ENCODE data around the gene COL24A1. TPM values are rescaled to one million over a fixed set of nuclear protein-coding genes. Genes with fewer than 3 reads are reported as not detected.

Gene COL24A1
- total and polyA plus RNA-seq, 8 donors = 0.02 to 0.34 (median 0.06) TPM; not detected in 3

DNA sequence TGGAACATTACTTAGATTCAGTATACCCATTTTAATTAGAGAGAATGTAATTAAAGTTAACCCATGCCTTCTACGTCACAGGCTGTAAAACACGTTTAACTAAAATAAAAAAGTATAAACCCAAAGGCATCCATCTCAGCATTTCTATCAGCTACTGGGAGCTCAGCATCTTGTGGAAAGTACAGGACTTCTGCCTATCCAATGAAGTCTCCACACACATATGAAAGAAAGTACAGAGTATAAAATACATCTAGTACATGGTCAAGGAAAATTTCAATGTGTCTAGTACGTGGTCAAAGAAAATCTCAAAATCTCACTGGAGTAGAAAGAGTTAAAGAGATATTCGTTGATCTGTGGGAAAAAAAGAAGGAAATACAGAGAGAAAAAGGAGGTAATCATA is 306.9 kb downstream of the COL24A1 start:
- DNase-seq (no peak), ATAC-seq (no peak), FAIRE-seq (no peak)
- Histone ChIP-seq H3K9me3 (no peaks in the 10 kb centered on the region), H3K27me3 (no peaks in the 10 kb centered on the region), H3K4me1 (peaks cover 0 to 7% (median 7%) of the 10 kb centered on the region in 3 donors), H3K27ac (no peak overlapping the region), H3K36me3 (no peaks in the 10 kb centered on the region), H3K4me3 (no peak overlapping the region)
- intact Hi-C loops (cut with DNase I) = no loop called here
- no peak for TF ChIP-seq CTCF (IDR thresholded peaks at IDR 0.05)
- 44 to 45% methylated on average over 4 of the region's 4 CpGs for WGBS, 2 donors

GRCh38 chr1:85847356-85847755 is 309.2 kb downstream of the COL24A1 start:
- TF ChIP-seq CTCF (IDR thresholded peaks at IDR 0.05) = no peak
- ATAC-seq = no peak
- intact Hi-C loops (cut with DNase I) = no loop called here
- H3K36me3 ChIP-seq = no peaks in the 10 kb centered on the region
- H3K27me3 ChIP-seq = no peaks in the 10 kb centered on the region
- H3K4me1 ChIP-seq = peaks cover 0 to 7% (median 7%) of the 10 kb centered on the region in 3 donors
- FAIRE-seq = no peak
- 63 to 83% methylated on average over 2 of the region's 2 CpGs for WGBS, 2 donors
- DNase-seq = no peak
- no peak overlapping the region for H3K27ac ChIP-seq
- no peak overlapping the region for H3K4me3 ChIP-seq
- no peaks in the 10 kb centered on the region for H3K9me3 ChIP-seq

GRCh38 chr1:85846706-85847105 is 309.9 kb downstream of the COL24A1 start:
- TF ChIP-seq CTCF (IDR thresholded peaks at IDR 0.05) = no peak
- 68 to 78% methylated on average over 3 of the region's 3 CpGs for WGBS, 2 donors
- intact Hi-C loops (cut with DNase I) = no loop called here
- Histone ChIP-seq H3K9me3 (no peaks in the 10 kb centered on the region), H3K4me3 (no peak overlapping the region), H3K36me3 (no peaks in the 10 kb centered on the region), H3K4me1 (peaks cover 0 to 7% (median 7%) of the 10 kb centered on the region in 3 donors), H3K27ac (no peak overlapping the region), H3K27me3 (no peaks in the 10 kb centered on the region)
- ATAC-seq (no peak), DNase-seq (no peak), FAIRE-seq (no peak)

GRCh38 chr1:85839459-85839858 is 317.1 kb downstream of the COL24A1 start:
- intact Hi-C loops (cut with DNase I) = no loop called here
- no peak for TF ChIP-seq CTCF (IDR thresholded peaks at IDR 0.05)
- 24 to 61% methylated on average over 1 of the region's 1 CpG for WGBS, 2 donors

GRCh38 chr1:85838238-85838637 is 318.3 kb downstream of the COL24A1 start:
- Histone ChIP-seq H3K36me3 (no peaks in the 10 kb centered on the region), H3K9me3 (no peaks in the 10 kb centered on the region), H3K27ac (no peak overlapping the region), H3K4me3 (no peak overlapping the region), H3K4me1 (no peaks in the 10 kb centered on the region), H3K27me3 (no peaks in the 10 kb centered on the region)
- 44 to 59% methylated on average over 2 of the region's 2 CpGs for WGBS, 2 donors
- DNase-seq (no peak), ATAC-seq (no peak), FAIRE-seq (no peak)
- intact Hi-C loops (cut with DNase I) = no loop called here
- no peak for TF ChIP-seq CTCF (IDR thresholded peaks at IDR 0.05)

More at GRCh38 chr1:85839459-85839858, 317.1 kb downstream of the COL24A1 start:
- Histone ChIP-seq H3K27ac (no peak overlapping the region), H3K4me3 (no peak overlapping the region), H3K27me3 (no peaks in the 10 kb centered on the region), H3K36me3 (no peaks in the 10 kb centered on the region), H3K9me3 (no peaks in the 10 kb centered on the region), H3K4me1 (no peaks in the 10 kb centered on the region)
- ATAC-seq (no peak), DNase-seq (no peak), FAIRE-seq (no peak)

All from pancreas (tissue), 10 donors.